ENCODE data around the gene ACR.
"Not testable (repeated sequence)": the region's sequence is repeated elsewhere in the genome, so short reads cannot be mapped to it uniquely, and the experiment has no call there.

The ACR gene

DNA sequence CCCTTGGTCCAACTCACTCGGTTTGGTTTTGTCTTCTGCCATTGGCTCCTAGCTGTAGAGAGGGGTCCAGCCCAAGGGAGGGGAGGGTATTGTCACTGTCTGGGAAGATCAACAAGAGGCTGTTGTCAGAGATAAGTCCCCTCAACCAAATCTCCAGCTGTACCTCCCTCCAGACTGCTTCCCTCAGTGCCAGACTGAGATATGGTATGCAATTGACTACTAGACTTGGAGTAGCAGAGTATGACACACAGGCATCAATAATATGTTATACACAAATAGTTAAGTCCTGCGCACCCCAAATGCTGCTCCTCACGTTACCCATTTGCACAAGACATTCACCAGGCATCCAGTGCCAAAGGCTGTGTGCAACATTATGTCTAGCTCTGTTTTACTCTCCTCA, 44.2 kb downstream of the ACR start:
- FAIRE-seq; DNase-seq (ENCODE audit: insufficient read length, low spot score): not testable (repeated sequence)

DNA sequence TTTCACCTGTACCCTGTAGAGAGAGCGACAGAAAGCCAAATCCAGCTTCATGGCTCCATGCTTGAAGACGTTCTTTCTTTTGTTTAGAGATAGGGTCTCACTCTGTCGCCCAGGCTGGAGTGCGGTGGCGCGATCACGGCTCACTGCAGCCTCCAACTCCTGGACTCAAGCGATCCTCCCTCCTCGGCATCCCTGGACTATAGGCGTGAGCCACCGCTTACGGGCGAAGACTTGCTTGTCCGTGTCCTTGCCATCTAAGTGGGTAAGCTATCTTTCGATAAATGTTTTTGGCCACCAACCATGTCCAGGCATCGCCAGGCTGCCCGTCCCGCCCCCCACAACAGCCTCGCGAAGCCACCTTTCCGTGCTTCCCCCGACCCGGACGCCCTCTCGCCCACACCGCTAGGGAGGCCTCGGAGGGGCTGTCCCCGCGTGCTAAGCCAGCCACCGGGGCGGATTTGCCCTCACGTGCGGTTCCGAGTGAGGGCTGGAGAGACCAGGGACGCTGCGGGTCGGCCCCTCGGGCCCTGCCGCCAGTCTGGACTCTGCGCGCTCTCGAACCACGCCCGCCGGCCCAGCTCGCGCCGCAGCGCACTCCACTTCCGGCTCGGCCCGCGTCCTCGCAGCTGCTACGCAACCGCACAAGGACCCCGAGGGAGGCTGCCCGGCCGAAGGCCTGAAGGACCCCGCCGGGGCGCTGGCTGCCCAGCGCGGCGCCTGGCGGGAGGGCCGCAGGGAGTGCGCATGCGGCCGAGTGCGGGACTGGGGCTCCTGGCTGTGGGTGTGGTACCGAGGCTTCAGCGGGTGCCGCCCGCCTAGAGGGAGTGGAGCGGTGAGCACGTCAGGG, 45.3 kb downstream of the ACR start, which contains the start of gene RABL2B:
TSS of gene RABL2B (minus strand) at position 604 of the 847 bp plus-strand sequence. CDS start 1,342 bp downstream, outside the sequence.
- DNase-seq (ENCODE audit: insufficient read length, low spot score) (peak; percentile 88), FAIRE-seq (peak; percentile 98)

GRCh38 chr22:50783880-50784276, 45.9 kb downstream of the ACR start:
- DNase-seq (ENCODE audit: insufficient read length, low spot score), result not testable (repeated sequence)
- FAIRE-seq, result peak; percentile 54

GRCh38 chr22:50785289-50785688, 47.3 kb downstream of the ACR start:
- not testable (repeated sequence) for DNase-seq (ENCODE audit: insufficient read length, low spot score); FAIRE-seq
- TF ChIP-seq SPI1 (IDR thresholded peaks at IDR 0.05; ENCODE audit: low read depth, low read length), result 0 out of 2 replicates have a peak, but pooled peaks have one; percentile 5

DNA sequence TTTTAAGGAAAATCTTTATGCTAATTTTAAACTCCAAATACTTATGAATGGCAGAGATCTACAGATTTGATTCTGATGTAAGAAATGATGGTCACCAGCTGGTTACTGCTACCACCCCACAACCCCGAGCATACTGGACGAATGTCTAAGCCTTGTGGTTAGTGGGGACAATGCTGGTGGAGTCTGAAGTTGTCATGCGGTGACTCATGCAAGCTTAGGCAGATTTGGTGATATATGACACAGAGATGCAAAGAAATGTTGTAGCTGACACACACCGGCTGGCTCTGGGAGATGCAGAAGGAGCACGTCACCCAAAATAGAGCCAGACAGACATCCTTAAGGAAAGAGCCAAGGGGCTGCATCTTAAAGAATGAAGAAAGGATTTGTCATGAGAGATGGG, 48.9 kb downstream of the ACR start:
- DNase-seq (ENCODE audit: insufficient read length, low spot score); FAIRE-seq: not testable (repeated sequence)
